ENCODE data around the gene ATP2C2.

Gene ATP2C2

GRCh38 chr16:84356176-84356575 lies 12.2 kb upstream of the ATP2C2 start:
- H3K9me3 ChIP-seq (ENCODE audit: control insufficient read depth, low read length): no peaks in the 10 kb centered on the region
- no peak overlapping the region for H3K4me3 ChIP-seq (ENCODE audit: extremely low read depth, insufficient read depth, low read length, poor library complexity, severe bottlenecking)
- 78 to 90% methylated on average over 5 to 10 of the region's 10 CpGs for WGBS, 2 experiments (ENCODE audit: insufficient coverage in 2 of 2)
- no peak overlapping the region for H3K27ac ChIP-seq (ENCODE audit: low read depth, low read length, severe bottlenecking)
- H3K4me1 ChIP-seq (ENCODE audit: control insufficient read depth, insufficient read depth, low read length, poor library complexity, severe bottlenecking): peaks cover 5% of the 10 kb centered on the region
- H3K36me3 ChIP-seq (ENCODE audit: control insufficient read depth, insufficient read depth, low read length): no peaks in the 10 kb centered on the region

DNA sequence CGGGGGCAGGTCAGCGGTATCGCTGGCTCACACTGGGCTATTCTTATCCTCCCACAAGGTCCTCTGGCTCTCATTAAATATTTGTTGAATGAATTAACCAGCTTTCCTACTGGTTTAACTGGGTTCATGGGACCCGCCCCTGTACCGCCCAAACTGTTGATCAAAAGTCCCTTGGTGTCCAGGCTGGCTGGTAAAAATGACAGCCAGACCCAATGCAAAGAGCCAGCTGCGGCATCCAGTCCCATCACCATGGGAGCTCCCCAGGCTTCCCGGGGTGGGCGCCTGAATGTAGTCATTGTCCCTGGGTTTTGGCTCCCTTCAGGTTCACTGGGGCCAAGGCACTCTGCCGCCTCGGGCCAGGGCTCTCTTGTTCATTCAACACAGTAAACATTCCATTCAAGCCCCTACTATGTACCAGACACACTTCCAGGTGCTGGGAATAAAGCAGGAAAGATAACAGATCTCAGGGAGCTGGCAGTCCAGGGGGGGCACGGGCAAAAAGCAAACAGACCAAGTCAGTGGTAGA lies 11.7 kb upstream of the ATP2C2 start:
- Histone ChIP-seq H3K9me3 (ENCODE audit: control insufficient read depth, low read length) (no peaks in the 10 kb centered on the region), H3K4me3 (ENCODE audit: extremely low read depth, insufficient read depth, low read length, poor library complexity, severe bottlenecking) (no peak overlapping the region), H3K27ac (ENCODE audit: low read depth, low read length, severe bottlenecking) (no peak overlapping the region), H3K4me1 (ENCODE audit: control insufficient read depth, insufficient read depth, low read length, poor library complexity, severe bottlenecking) (peaks cover 5% of the 10 kb centered on the region), H3K36me3 (ENCODE audit: control insufficient read depth, insufficient read depth, low read length) (no peaks in the 10 kb centered on the region)
- WGBS, 2 experiments (ENCODE audit: insufficient coverage in 2 of 2): 77 to 80% methylated on average over 6 to 7 of the region's 11 CpGs

DNA sequence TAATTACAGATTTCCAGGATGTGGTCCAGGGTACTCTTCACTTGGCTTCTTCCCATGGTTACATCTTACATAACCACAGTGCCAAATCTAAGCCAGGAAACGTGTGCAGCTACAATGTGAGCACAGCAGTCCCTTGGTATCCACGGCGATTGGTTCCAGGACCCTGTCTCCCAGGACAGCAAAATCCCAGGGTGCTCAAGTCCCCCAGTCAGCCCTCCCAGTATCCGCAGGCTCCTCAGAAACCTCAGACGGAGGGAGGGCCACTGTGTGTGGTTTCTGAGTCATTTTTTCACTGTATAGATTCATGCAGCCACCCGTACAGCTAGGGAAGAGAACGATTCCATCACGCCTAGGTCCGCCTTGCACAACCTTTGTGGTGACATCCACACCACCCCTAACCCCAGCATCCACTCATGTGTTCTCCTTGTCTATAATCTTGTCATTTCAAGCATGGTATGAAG lies 11.1 kb upstream of the ATP2C2 start:
- Histone ChIP-seq H3K27ac (ENCODE audit: low read depth, low read length, severe bottlenecking) (no peak overlapping the region), H3K9me3 (ENCODE audit: control insufficient read depth, low read length) (no peaks in the 10 kb centered on the region), H3K36me3 (ENCODE audit: control insufficient read depth, insufficient read depth, low read length) (no peaks in the 10 kb centered on the region), H3K4me1 (ENCODE audit: control insufficient read depth, insufficient read depth, low read length, poor library complexity, severe bottlenecking) (peaks cover 5% of the 10 kb centered on the region), H3K4me3 (ENCODE audit: extremely low read depth, insufficient read depth, low read length, poor library complexity, severe bottlenecking) (no peak overlapping the region)
- 82 to 91% methylated on average over 5 to 7 of the region's 9 CpGs for WGBS, 2 experiments (ENCODE audit: insufficient coverage in 2 of 2)

DNA sequence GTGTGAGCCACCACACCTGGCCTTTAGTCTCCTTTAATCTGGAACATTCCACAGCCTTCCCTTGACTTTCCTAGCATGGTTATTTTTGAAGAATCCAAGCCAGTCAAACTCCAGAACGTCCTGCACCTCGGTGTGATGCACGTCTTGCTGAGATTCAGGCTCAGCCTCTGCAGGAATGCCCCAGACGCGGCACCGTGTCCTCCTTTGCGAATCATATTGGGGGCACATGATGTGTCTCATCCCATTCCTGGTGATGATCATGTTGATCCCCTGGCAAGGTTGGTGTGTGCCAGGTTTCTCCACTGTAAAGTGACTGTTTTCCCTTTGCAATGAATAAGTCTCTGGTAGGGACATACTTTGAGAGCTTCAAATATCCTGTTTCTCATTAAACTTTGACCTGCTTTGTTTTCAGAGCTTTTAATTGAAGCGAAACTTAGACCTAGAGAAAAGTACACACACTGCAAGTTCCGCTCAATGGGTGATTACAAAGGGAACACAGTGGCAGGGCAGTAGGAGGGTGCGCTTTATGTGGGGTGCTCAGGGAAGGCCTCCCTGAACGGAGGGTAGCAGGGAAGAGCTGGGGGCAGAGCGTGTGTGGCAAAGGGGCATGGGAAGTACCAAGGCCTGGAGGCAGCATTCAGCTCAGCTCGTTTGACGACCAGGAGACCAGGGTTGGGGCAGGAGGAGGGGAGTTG lies 9.6 kb upstream of the ATP2C2 start:
- Histone ChIP-seq H3K36me3 (ENCODE audit: control insufficient read depth, insufficient read depth, low read length) (no peaks in the 10 kb centered on the region), H3K27ac (ENCODE audit: low read depth, low read length, severe bottlenecking) (no peak overlapping the region), H3K9me3 (ENCODE audit: control insufficient read depth, low read length) (no peaks in the 10 kb centered on the region), H3K4me3 (ENCODE audit: extremely low read depth, insufficient read depth, low read length, poor library complexity, severe bottlenecking) (no peak overlapping the region), H3K4me1 (ENCODE audit: control insufficient read depth, insufficient read depth, low read length, poor library complexity, severe bottlenecking) (peaks cover 5% of the 10 kb centered on the region)
- 86 to 88% methylated on average over 10 to 14 of the region's 14 CpGs for WGBS, 2 experiments (ENCODE audit: insufficient coverage in 2 of 2)

GRCh38 chr16:84359326-84359725 lies 9.0 kb upstream of the ATP2C2 start:
- 80 to 96% methylated on average over 5 to 7 of the region's 8 CpGs for WGBS, 2 experiments (ENCODE audit: insufficient coverage in 2 of 2)
- Histone ChIP-seq H3K4me1 (ENCODE audit: control insufficient read depth, insufficient read depth, low read length, poor library complexity, severe bottlenecking) (peaks cover 5% of the 10 kb centered on the region), H3K9me3 (ENCODE audit: control insufficient read depth, low read length) (no peaks in the 10 kb centered on the region), H3K4me3 (ENCODE audit: extremely low read depth, insufficient read depth, low read length, poor library complexity, severe bottlenecking) (no peak overlapping the region), H3K27ac (ENCODE audit: low read depth, low read length, severe bottlenecking) (no peak overlapping the region), H3K36me3 (ENCODE audit: control insufficient read depth, insufficient read depth, low read length) (no peaks in the 10 kb centered on the region)

- 89 to 95% methylated on average over 10 to 14 of the region's 15 CpGs for WGBS, 2 experiments (ENCODE audit: insufficient coverage in 2 of 2)
- peaks cover 5% of the 10 kb centered on the region for H3K4me1 ChIP-seq (ENCODE audit: control insufficient read depth, insufficient read depth, low read length, poor library complexity, severe bottlenecking)
- no peaks in the 10 kb centered on the region for H3K9me3 ChIP-seq (ENCODE audit: control insufficient read depth, low read length)
- no peaks in the 10 kb centered on the region for H3K36me3 ChIP-seq (ENCODE audit: control insufficient read depth, insufficient read depth, low read length)
- no peak overlapping the region for H3K27ac ChIP-seq (ENCODE audit: low read depth, low read length, severe bottlenecking)
- no peak overlapping the region for H3K4me3 ChIP-seq (ENCODE audit: extremely low read depth, insufficient read depth, low read length, poor library complexity, severe bottlenecking)
Measured at GRCh38 chr16:84360170-84360569, 8.2 kb upstream of the ATP2C2 start.

DNA sequence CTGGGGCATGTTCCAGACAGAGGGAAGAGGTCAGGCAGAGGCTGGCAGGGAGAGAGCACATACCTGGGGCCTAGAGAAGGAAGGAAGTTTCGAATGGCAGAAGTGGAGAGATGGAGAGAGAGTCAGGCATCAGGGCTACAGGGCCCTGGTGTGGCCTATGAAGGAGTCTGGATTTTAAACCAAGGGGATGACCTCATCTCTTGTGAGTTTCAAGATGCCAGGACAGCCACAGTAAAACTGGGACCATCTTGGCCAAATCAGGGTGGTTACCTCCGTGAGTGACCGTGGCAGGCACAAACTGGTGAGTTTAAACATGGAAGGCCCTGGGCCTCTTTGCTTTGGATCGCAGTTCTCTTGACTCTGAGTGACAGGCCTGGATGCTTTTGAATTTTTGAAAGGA lies 7.6 kb upstream of the ATP2C2 start:
- Histone ChIP-seq H3K4me1 (ENCODE audit: control insufficient read depth, insufficient read depth, low read length, poor library complexity, severe bottlenecking) (peaks cover 5% of the 10 kb centered on the region), H3K9me3 (ENCODE audit: control insufficient read depth, low read length) (no peaks in the 10 kb centered on the region), H3K27ac (ENCODE audit: low read depth, low read length, severe bottlenecking) (no peak overlapping the region), H3K36me3 (ENCODE audit: control insufficient read depth, insufficient read depth, low read length) (no peaks in the 10 kb centered on the region), H3K4me3 (ENCODE audit: extremely low read depth, insufficient read depth, low read length, poor library complexity, severe bottlenecking) (no peak overlapping the region)
- 93 to 98% methylated on average over 4 of the region's 4 CpGs for WGBS, 2 experiments (ENCODE audit: insufficient coverage in 2 of 2)

DNA sequence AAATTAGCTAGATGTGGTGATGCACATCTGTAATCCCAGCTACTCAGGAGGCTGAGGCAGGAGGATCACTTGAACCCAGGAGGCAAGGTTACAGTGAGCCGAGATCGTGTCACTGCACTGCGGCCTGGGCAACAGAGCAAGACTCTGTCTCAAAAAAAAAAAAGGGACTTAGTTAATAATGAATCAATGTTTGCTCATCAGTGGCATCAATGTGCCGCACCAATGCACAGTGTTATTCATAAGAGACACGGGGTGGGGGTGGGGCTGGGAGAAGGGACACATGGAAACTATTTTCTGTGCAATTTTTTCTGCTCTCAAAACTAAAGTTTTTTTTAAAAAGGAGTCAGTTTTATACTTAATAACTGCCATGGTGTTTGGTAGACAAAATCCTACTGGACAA lies 6.8 kb upstream of the ATP2C2 start:
- Histone ChIP-seq H3K4me1 (ENCODE audit: control insufficient read depth, insufficient read depth, low read length, poor library complexity, severe bottlenecking) (peaks cover 5% of the 10 kb centered on the region), H3K27ac (ENCODE audit: low read depth, low read length, severe bottlenecking) (no peak overlapping the region), H3K9me3 (ENCODE audit: control insufficient read depth, low read length) (no peaks in the 10 kb centered on the region), H3K4me3 (ENCODE audit: extremely low read depth, insufficient read depth, low read length, poor library complexity, severe bottlenecking) (no peak overlapping the region), H3K36me3 (ENCODE audit: control insufficient read depth, insufficient read depth, low read length) (no peaks in the 10 kb centered on the region)
- 90 to 94% methylated on average over 3 to 4 of the region's 5 CpGs for WGBS, 2 experiments (ENCODE audit: insufficient coverage in 2 of 2)

DNA sequence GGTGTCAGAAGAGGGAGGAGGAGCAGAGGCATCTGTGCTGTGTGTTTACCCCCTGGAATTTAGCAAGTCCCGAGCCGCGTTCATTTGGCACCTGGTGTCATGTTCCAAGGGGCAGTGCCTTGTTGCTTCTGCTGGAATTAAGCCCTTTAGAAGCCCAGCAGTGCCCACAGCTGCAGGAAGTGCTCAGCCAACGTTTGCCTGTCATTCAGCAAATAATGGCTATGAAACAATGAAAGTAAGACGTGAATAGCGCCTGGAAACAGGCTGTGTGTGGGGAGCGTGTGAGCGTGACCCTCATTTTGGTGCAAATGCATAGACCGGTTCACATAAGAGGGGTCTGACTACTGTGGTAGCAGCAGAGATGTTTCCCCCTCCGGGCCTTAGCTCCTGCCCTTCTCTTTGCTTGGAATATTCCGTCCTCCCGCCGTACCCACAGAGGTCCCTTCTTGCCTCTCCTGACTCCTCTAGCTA lies 5.8 kb upstream of the ATP2C2 start:
- no peak overlapping the region for H3K27ac ChIP-seq (ENCODE audit: low read depth, low read length, severe bottlenecking)
- WGBS, 2 experiments (ENCODE audit: insufficient coverage in 2 of 2): 44 to 60% methylated on average over 10 to 13 of the region's 13 CpGs
- H3K4me3 ChIP-seq (ENCODE audit: extremely low read depth, insufficient read depth, low read length, poor library complexity, severe bottlenecking): no peak overlapping the region
- H3K4me1 ChIP-seq (ENCODE audit: control insufficient read depth, insufficient read depth, low read length, poor library complexity, severe bottlenecking): peaks cover 5% of the 10 kb centered on the region
- H3K9me3 ChIP-seq (ENCODE audit: control insufficient read depth, low read length): no peaks in the 10 kb centered on the region
- no peaks in the 10 kb centered on the region for H3K36me3 ChIP-seq (ENCODE audit: control insufficient read depth, insufficient read depth, low read length)

- Histone ChIP-seq H3K4me1 (ENCODE audit: control insufficient read depth, insufficient read depth, low read length, poor library complexity, severe bottlenecking) (peaks cover 6% of the 10 kb centered on the region), H3K36me3 (ENCODE audit: control insufficient read depth, insufficient read depth, low read length) (no peaks in the 10 kb centered on the region), H3K27ac (ENCODE audit: low read depth, low read length, severe bottlenecking) (no peak overlapping the region), H3K4me3 (ENCODE audit: extremely low read depth, insufficient read depth, low read length, poor library complexity, severe bottlenecking) (no peak overlapping the region), H3K9me3 (ENCODE audit: control insufficient read depth, low read length) (no peaks in the 10 kb centered on the region)
- 86 to 89% methylated on average over 4 to 7 of the region's 9 CpGs for WGBS, 2 experiments (ENCODE audit: insufficient coverage in 2 of 2)
Measured at GRCh38 chr16:84366208-84366607, 2.1 kb upstream of the ATP2C2 start.

GRCh38 chr16:84367297-84367680 lies 1.0 kb upstream of the ATP2C2 start:
- Histone ChIP-seq H3K4me1 (ENCODE audit: control insufficient read depth, insufficient read depth, low read length, poor library complexity, severe bottlenecking) (peaks cover 6% of the 10 kb centered on the region), H3K36me3 (ENCODE audit: control insufficient read depth, insufficient read depth, low read length) (no peaks in the 10 kb centered on the region), H3K9me3 (ENCODE audit: control insufficient read depth, low read length) (no peaks in the 10 kb centered on the region), H3K4me3 (ENCODE audit: extremely low read depth, insufficient read depth, low read length, poor library complexity, severe bottlenecking) (no peak overlapping the region), H3K27ac (ENCODE audit: low read depth, low read length, severe bottlenecking) (no peak overlapping the region)
- 79 to 82% methylated on average over 5 to 8 of the region's 9 CpGs for WGBS, 2 experiments (ENCODE audit: insufficient coverage in 2 of 2)
